Right hindlimb (tissue), 1 donor: ENCODE data around the gene POU5F1.
"Not testable (repeated sequence)": the region's sequence is repeated elsewhere in the genome, so short reads cannot be mapped to it uniquely, and the experiment has no call there.

Experiments used
- DNase-seq: peaks from one replicate; pipeline ENCODE4 v3.0.0-alpha.2; 2018

The POU5F1 gene

GRCh38 chr6:31165064-31165832 is 5.2 kb downstream of the POU5F1 start:
- DNase-seq: not testable (repeated sequence)

- DNase-seq: not testable (repeated sequence)
Observed at GRCh38 chr6:31164475-31165063, 5.9 kb downstream of the POU5F1 start.

GRCh38 chr6:31163922-31164321 is 6.6 kb downstream of the POU5F1 start:
- no peak for DNase-seq

GRCh38 chr6:31162463-31163165 is 7.9 kb downstream of the POU5F1 start:
- no peak for DNase-seq

- DNase-seq: no peak
Observed at GRCh38 chr6:31161216-31162126, 9.0 kb downstream of the POU5F1 start.

GRCh38 chr6:31158863-31159855 is 11.3 kb downstream of the POU5F1 start:
- DNase-seq: peak; percentile 30

GRCh38 chr6:31158140-31158862 is 12.2 kb downstream of the POU5F1 start, which contains the start of gene TCF19:
Gene TCF19, plus strand, starts transcription at chr6:31158589. Its CDS starts 881 bp downstream, at chr6:31159470.
- peak; percentile 100 for DNase-seq

- DNase-seq: no peak
Observed at GRCh38 chr6:31157513-31158139, 12.9 kb downstream of the POU5F1 start, which contains the start of gene CCHCR1. Gene CCHCR1, minus strand, starts transcription at chr6:31157802. Its CDS starts 202 bp downstream, at chr6:31157600.

GRCh38 chr6:31156641-31157040 is 13.8 kb downstream of the POU5F1 start:
- no peak for DNase-seq

- no peak for DNase-seq
Observed at GRCh38 chr6:31154436-31154835, 16.0 kb downstream of the POU5F1 start.

- no peak for DNase-seq
Observed at GRCh38 chr6:31152781-31153180, 17.7 kb downstream of the POU5F1 start.

GRCh38 chr6:31149827-31150447 is 20.5 kb downstream of the POU5F1 start:
- DNase-seq: no peak

GRCh38 chr6:31145386-31145785 is 25.1 kb downstream of the POU5F1 start:
- no peak for DNase-seq

- DNase-seq: no peak
Observed at GRCh38 chr6:31144970-31145340, 25.5 kb downstream of the POU5F1 start.

- no peak for DNase-seq
Observed at GRCh38 chr6:31144296-31144969, 26.0 kb downstream of the POU5F1 start.

- peak; percentile 79 for DNase-seq
Observed at GRCh38 chr6:31143148-31143547, 27.3 kb downstream of the POU5F1 start.

GRCh38 chr6:31142361-31142761 is 28.1 kb downstream of the POU5F1 start:
- DNase-seq: peak; percentile 54

- DNase-seq: no peak
Observed at GRCh38 chr6:31140643-31141042, 29.8 kb downstream of the POU5F1 start.

GRCh38 chr6:31139599-31139998 is 30.9 kb downstream of the POU5F1 start:
- DNase-seq: no peak
